Stimulated activated CD4-positive, alpha-beta T cell treated with anti-CD3 and anti-CD28 coated beads, Interleukin-1b, Interleukin-23, amount 100 ng/mL, for 24 hours (primary cell): Measurements from ENCODE around the gene SND1.

ENCODE experiments used
- DNase-seq, 4 experiments: peaks; one replicate each; pipeline ENCODE4 v3.0.0-alpha.2; 2020; ENCODE audit warnings: low read depth in 4 of 4, low spot score in 1 of 4

The SND1 gene

GRCh38 chr7:128032605-128033235, 380.7 kb downstream of the SND1 start:
- peak in 1 of 4 experiments; percentile 10 for DNase-seq

- DNase-seq = no peak
These were observed 381.3 kb downstream of the SND1 start for GRCh38 chr7:128033246-128033645.

- DNase-seq = no peak
These were observed 382.8 kb downstream of the SND1 start for GRCh38 chr7:128034825-128035224.

- no peak for DNase-seq
These were observed 383.7 kb downstream of the SND1 start for GRCh38 chr7:128035712-128036111.

GRCh38 chr7:128036226-128036940, 384.4 kb downstream of the SND1 start:
- DNase-seq = no peak

- DNase-seq = no peak
These were observed 385.1 kb downstream of the SND1 start for GRCh38 chr7:128037081-128037480.

GRCh38 chr7:128037880-128038619, 386.1 kb downstream of the SND1 start:
- no peak for DNase-seq

GRCh38 chr7:128039544-128039953, 387.6 kb downstream of the SND1 start:
- DNase-seq = no peak

GRCh38 chr7:128040205-128040604, 388.2 kb downstream of the SND1 start:
- DNase-seq = no peak

- DNase-seq = no peak
These were observed 389.2 kb downstream of the SND1 start for GRCh38 chr7:128041203-128041602.

GRCh38 chr7:128042012-128042411, 390.0 kb downstream of the SND1 start:
- no peak for DNase-seq

- no peak for DNase-seq
These were observed 392.1 kb downstream of the SND1 start for GRCh38 chr7:128044064-128044463.

GRCh38 chr7:128045158-128045557, 393.2 kb downstream of the SND1 start:
- no peak for DNase-seq

- no peak for DNase-seq
These were observed 393.8 kb downstream of the SND1 start for GRCh38 chr7:128045766-128046165.

- DNase-seq = no peak
These were observed 400.4 kb downstream of the SND1 start for GRCh38 chr7:128052404-128052803.

GRCh38 chr7:128053023-128053422, 401.0 kb downstream of the SND1 start:
- DNase-seq = no peak

GRCh38 chr7:128053991-128054390, 402.0 kb downstream of the SND1 start:
- DNase-seq = no peak

GRCh38 chr7:128054511-128054910, 402.5 kb downstream of the SND1 start:
- no peak for DNase-seq

- no peak for DNase-seq
These were observed 403.6 kb downstream of the SND1 start for GRCh38 chr7:128055637-128056036.

GRCh38 chr7:128056901-128057300, 404.9 kb downstream of the SND1 start:
- DNase-seq = no peak

- no peak for DNase-seq
These were observed 405.9 kb downstream of the SND1 start for GRCh38 chr7:128057909-128058308.
